Epidermal melanocyte (primary cell): ENCODE results near the gene MSLN.

Experiments
- DNase-seq: peaks from one replicate; pipeline ENCODE4 v3.0.0; 2011; ENCODE audit warnings: low spot score; ENCODE audit not compliant: insufficient read length

The MSLN gene

GRCh38 chr16:802914-803753 lies 42.6 kb downstream of the MSLN start:
- DNase-seq = no peak

GRCh38 chr16:803754-804080 lies 43.2 kb downstream of the MSLN start:
- DNase-seq = no peak

DNA sequence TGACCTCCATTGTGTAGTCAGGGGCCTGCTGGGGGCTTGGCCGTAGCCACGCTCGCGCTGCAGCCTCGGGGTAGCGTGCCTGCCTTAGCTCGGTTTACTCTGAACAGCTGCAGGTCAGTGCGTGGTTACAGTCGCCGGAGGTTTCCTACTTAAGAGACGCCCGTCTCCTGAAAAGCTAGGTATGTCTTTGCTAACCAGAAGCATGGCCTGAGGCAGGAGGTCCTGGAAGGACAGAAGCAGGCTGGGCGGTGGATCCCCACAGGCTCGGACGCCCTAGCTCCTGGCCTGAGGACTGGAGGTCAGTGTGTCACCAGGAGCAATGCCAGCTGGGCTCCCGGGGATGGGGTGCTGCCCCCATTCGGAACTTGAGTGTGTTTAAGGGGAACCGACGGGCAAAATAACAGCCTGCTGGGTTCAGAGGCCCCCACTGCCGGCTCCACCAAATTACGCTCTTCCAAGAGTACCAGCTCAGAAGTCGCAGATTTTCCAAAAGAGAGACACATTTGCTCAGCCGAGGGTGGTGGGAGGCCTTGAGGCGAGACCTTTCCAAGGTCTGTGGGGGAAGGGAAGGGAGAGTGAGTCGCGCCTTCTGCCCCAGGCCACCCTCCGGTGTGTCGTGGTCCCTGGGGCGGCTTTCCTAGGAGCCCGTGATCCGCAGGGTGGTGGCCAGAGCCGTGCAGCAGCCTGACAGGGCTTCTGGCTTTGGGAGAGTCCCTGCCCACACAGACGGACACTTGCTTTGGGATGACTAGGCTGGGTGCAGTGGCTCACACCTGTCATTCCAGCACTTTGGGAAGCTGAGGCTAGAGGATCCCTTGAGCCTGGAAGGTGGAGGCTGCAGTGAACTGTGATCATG lies 43.9 kb downstream of the MSLN start:
- DNase-seq = no peak

DNA sequence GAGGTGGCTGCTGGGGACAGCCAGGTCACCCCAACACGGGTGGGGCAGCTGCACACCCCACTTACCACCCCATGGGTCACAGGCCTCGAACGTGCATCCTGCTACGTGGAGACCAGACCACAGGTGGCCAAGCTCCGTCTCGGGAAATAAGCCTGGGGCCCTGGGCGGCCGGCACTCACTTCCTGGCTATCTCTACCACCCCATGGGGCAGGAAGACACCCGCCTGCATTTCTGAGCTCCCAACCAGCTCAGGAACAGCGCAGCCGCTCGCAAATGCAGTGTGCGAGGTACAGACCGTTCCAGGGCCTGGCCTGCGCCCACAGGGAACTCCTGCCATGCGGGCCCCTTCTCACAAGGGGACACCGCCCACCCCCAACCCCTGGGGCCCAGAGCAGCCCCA lies 44.9 kb downstream of the MSLN start:
- DNase-seq = no peak

DNA sequence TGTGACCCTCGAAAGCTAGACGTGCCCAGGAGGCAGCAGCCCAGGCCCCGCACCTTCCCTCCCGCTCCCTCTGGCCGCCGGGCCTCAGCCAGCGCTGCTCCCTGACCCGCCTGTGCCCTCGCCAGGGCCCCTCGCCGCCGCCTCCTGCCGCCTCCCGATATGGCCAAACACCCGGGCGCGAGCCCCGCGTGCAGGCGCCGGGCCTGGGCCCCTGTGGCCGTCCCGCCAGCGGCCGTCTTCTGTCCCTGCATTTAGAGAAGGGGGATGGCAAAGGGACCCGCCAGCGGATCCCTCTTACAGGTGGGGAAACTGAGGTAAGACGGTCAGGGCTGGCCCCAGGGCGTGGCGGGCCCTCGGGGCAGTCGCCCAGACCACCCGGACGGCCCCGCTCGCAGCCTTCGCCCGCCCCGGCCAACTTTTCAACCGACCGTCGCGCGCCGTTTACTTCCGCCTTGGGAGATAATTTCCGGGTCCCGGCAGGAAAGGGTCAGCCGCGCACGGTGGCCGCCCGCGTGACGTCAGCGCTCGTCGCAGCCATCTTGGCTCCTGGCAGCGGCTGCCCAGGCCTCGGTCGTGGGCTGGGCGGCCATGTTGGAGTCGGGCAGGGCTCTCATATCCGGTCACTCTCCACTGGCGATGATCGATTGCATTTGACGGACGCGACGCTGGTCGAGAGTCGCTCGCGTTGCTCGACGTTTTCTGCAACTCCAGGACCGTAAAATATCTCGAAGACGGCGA lies 47.0 kb downstream of the MSLN start:
- DNase-seq = peak; percentile 99

- no peak for DNase-seq
Measured at GRCh38 chr16:808085-808386, 47.5 kb downstream of the MSLN start.

DNA sequence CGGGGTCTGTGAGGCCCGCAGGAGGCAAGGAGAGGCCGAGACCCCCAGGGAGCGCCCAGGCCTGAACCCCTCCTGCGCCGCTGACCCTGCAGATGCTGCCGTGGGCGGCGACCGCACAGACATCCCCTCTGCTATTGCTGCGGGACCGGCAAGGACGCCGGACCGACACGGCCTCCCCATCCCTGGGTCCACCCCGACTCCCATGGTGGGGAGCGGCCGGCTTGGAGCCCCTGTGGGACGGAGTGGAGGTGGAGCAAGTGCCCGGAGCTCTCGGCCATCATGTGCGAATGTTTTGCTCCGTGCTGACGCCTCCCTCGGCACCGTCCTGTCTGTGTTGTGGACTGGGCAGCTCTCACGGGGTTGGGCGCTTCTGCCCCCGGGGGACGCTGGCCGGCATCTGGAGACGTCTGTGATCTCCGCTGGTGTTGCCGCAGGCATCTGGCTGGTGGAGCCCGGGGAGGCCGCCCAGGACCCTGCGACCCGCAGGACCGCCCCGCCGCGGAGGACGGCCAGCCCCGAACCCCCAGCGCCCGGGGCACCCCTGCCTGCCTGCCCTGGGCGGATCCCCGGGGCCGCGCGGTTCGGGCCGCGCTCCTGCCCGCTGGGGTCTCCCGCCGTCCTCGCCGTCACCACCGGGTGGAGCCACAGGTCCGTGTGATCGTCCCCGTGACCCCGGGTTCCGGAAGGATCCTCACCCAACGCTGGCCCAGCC lies 52.8 kb downstream of the MSLN start:
- DNase-seq = no peak

GRCh38 chr16:813916-814412 lies 53.4 kb downstream of the MSLN start:
- DNase-seq = no peak

DNA sequence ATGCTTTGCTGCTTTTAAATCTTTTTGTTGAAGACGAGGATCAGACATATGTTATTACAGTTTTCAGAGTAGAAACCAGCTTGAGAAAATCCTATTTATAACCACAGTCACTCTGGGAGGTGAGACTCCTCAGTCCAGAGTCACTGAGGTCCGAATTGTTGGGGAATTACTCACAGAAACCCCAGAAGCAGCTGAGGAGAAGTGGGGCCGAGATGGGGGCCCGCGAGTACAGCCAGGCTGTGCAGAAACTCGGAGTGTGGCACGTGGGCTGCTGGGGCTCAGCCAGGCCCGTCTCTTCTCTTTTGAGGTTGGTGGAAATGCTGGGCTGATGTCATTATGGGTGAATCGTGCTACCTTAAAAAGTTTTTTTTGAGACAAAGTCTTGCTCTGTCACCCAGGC lies 54.4 kb downstream of the MSLN start:
- no peak for DNase-seq

- DNase-seq = no peak
Measured at GRCh38 chr16:815861-816260, 55.3 kb downstream of the MSLN start.

DNA sequence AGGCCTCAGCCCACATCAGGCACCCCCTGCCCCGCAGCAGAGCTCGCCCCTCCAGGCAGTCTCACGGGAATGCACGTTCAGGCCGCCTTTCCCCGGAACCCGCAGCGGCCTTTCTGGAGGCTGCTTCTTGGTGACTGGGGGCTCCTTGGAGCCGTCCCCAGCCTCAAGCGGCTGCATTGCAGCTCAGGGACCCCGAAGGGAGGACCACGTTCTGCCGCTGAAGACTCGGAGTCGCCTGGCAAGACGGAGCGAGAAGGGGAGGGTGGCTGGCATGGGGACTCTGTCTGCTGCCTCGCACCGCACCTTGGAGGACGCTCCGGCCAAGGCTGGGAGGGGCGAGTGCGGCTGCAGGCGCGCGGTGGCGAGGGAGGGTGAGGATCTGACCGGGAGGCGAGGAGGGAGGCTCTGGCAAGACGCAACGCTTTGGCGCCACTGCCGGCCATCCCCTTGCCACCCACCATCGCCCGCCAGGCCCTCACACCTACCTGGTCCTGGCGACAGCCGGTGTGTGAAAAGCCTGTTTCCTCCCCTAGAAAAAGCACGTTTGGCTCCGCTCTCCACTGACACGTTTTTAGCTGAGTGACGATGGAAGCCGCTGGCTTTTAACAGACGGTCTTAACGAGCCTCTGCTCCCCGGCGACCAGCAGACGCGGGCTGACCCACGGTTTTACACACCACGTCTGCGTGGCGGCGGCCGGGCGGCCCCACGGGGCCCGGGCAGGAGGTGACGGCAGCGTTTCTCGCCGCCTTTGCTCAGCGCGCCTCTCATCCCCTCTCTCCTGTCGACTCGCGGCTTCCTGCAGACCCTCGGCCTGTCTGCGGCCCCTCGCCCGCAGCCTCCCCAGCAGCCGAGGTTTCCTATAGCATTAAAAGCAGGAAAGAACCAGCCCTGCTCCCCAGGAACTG lies 56.7 kb downstream of the MSLN start:
- no peak for DNase-seq

DNA sequence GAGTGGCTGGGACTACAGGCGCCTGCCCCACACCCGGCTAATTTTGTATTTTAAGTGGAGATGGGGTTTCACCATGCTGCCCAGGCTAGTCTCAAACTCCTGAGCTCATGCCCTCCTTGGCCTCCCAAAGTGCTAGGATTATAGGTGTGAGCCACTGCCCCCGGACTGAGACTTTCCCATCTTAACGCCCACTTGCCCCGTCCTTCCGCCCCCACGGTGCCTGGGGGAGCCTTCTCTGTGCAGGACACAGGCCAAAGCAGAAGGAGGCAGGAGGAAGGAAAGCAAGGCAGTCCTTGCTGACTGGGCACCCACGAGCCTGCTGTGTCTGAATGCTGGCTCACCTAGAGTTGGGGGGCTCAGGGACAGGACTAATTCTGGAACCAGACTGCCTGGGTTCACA lies 57.6 kb downstream of the MSLN start:
- DNase-seq = no peak
